Endothelial cell (in vitro differentiated cells): ENCODE data around the gene PRKG1. TPM values are rescaled to one million over a fixed set of nuclear protein-coding genes. Genes with fewer than 3 reads are reported as not detected.

Experiments used
- DNase-seq: peaks from one replicate; pipeline ENCODE4 v3.0.0; 2021; ENCODE audit warnings: low spot score
- H3K27ac Mint-ChIP-seq: one replicate; pipeline ENCODE4 v1.8.0; 2021; ENCODE audit warnings: mixed read lengths, inconsistent platforms; ENCODE audit not compliant: unreplicated experiment
- H3K27me3 Mint-ChIP-seq: one replicate; pipeline ENCODE4 v1.8.0; 2021; ENCODE audit warnings: mild to moderate bottlenecking, moderate library complexity, mixed read lengths, inconsistent platforms; ENCODE audit not compliant: unreplicated experiment
- H3K36me3 Mint-ChIP-seq: one replicate; pipeline ENCODE4 v1.8.0; 2021; ENCODE audit warnings: mild to moderate bottlenecking, low read depth, mixed read lengths, inconsistent platforms; ENCODE audit not compliant: unreplicated experiment
- H3K4me1 Mint-ChIP-seq: one replicate; pipeline ENCODE4 v1.8.0; 2021; ENCODE audit warnings: mild to moderate bottlenecking, mixed read lengths, inconsistent platforms; ENCODE audit not compliant: unreplicated experiment
- H3K4me3 Mint-ChIP-seq: one replicate; pipeline ENCODE4 v1.8.0; 2021; ENCODE audit warnings: mild to moderate bottlenecking, mixed read lengths, inconsistent platforms; ENCODE audit not compliant: unreplicated experiment
- H3K9me3 Mint-ChIP-seq: one replicate; pipeline ENCODE4 v1.8.0; 2021; ENCODE audit warnings: mixed read lengths, inconsistent platforms; ENCODE audit not compliant: unreplicated experiment
- CTCF ChIP-seq: fragments of 200-600 bp; sonication (generic); IDR thresholded peaks from one replicate; pipeline ENCODE4 v1.5.0; 2021; ENCODE audit warnings: antibody characterized with exemption; ENCODE audit not compliant: unreplicated experiment
- total RNA-seq: library from RNA; stranded (reverse); fragmentation: NEBNext Ultra II Directional; extraction: Animal tissue kit (Norgen Biotek cat#: 25700); gene quantifications from one replicate; pipeline ENCODE4 v1.2.1, GENCODE V29; 2021; ENCODE audit not compliant: unreplicated experiment

The PRKG1 gene
- total RNA-seq, 1 donor from 2014 or later, result 10.7 TPM

- TF ChIP-seq CTCF, result no peak
- no peaks in the 10 kb centered on the region for H3K27me3 Mint-ChIP-seq
- H3K4me3 Mint-ChIP-seq, result no peak overlapping the region
- H3K27ac Mint-ChIP-seq, result no peak overlapping the region
- no peaks in the 10 kb centered on the region for H3K4me1 Mint-ChIP-seq
- no peaks in the 10 kb centered on the region for H3K9me3 Mint-ChIP-seq
- DNase-seq, result no peak
- H3K36me3 Mint-ChIP-seq, result no peaks in the 10 kb centered on the region
Measured at GRCh38 chr10:51542853-51543252, 468.6 kb downstream of the PRKG1 start.

GRCh38 chr10:51544933-51545332 lies 470.6 kb downstream of the PRKG1 start:
- no peaks in the 10 kb centered on the region for H3K36me3 Mint-ChIP-seq
- no peaks in the 10 kb centered on the region for H3K27me3 Mint-ChIP-seq
- H3K9me3 Mint-ChIP-seq, result no peaks in the 10 kb centered on the region
- TF ChIP-seq CTCF, result no peak
- no peaks in the 10 kb centered on the region for H3K4me1 Mint-ChIP-seq
- no peak overlapping the region for H3K4me3 Mint-ChIP-seq
- DNase-seq, result no peak
- H3K27ac Mint-ChIP-seq, result no peak overlapping the region

GRCh38 chr10:51547941-51548340 lies 473.7 kb downstream of the PRKG1 start:
- no peak for DNase-seq
- H3K4me3 Mint-ChIP-seq, result no peak overlapping the region
- H3K36me3 Mint-ChIP-seq, result no peaks in the 10 kb centered on the region
- no peak for TF ChIP-seq CTCF
- no peaks in the 10 kb centered on the region for H3K27me3 Mint-ChIP-seq
- no peaks in the 10 kb centered on the region for H3K9me3 Mint-ChIP-seq
- H3K27ac Mint-ChIP-seq, result no peak overlapping the region
- H3K4me1 Mint-ChIP-seq, result no peaks in the 10 kb centered on the region

GRCh38 chr10:51552879-51553278 lies 478.6 kb downstream of the PRKG1 start:
- Mint-ChIP-seq H3K4me1 (no peaks in the 10 kb centered on the region), H3K9me3 (no peaks in the 10 kb centered on the region), H3K4me3 (no peak overlapping the region), H3K36me3 (no peaks in the 10 kb centered on the region), H3K27ac (no peak overlapping the region), H3K27me3 (no peaks in the 10 kb centered on the region)
- DNase-seq, result no peak
- TF ChIP-seq CTCF, result no peak

GRCh38 chr10:51564896-51565510 lies 490.7 kb downstream of the PRKG1 start:
- TF ChIP-seq CTCF, result no peak
- DNase-seq, result no peak
- Mint-ChIP-seq H3K4me1 (peaks cover 9% of the 10 kb centered on the region), H3K4me3 (no peak overlapping the region), H3K9me3 (no peaks in the 10 kb centered on the region), H3K27ac (no peak overlapping the region), H3K36me3 (no peaks in the 10 kb centered on the region), H3K27me3 (peaks cover 2% of the 10 kb centered on the region)
